Neural progenitor cell (in vitro differentiated cells): ENCODE results near the gene TXNRD1. TPM values are rescaled to one million over a fixed set of nuclear protein-coding genes. Genes with fewer than 3 reads are reported as not detected.
"Not testable (repeated sequence)": the region's sequence is repeated elsewhere in the genome, so short reads cannot be mapped to it uniquely, and the experiment has no call there.

Source experiments
- DNase-seq: peaks from one replicate; pipeline ENCODE4 v3.0.0-alpha.2; 2016; ENCODE audit warnings: low spot score
- H2AFZ ChIP-seq: fragments of 200-600 bp; sonication (generic); replicated peaks from 2 replicates; pipeline ENCODE4 v1.6.1; 2016; ENCODE audit warnings: antibody characterized with exemption
- H3F3A ChIP-seq: fragments of 200-600 bp; sonication (generic); 2 replicates; pipeline ENCODE4 v1.6.1; 2016; ENCODE audit warnings: antibody characterized with exemption, low read depth
- H3K27ac ChIP-seq: fragments of 200-600 bp; sonication (generic); 2 replicates; pipeline ENCODE4 v1.5.1; 2016; ENCODE audit warnings: mild to moderate bottlenecking
- H3K27me3 ChIP-seq: fragments of 200-600 bp; sonication (generic); 2 replicates; pipeline ENCODE4 v1.6.1; 2016; ENCODE audit warnings: mild to moderate bottlenecking, moderate library complexity
- H3K36me3 ChIP-seq: fragments of 200-600 bp; sonication (generic); 2 replicates; pipeline ENCODE4 v1.5.1; 2016
- H3K4me1 ChIP-seq: fragments of 200-600 bp; sonication (generic); 2 replicates; pipeline ENCODE4 v1.6.1; 2016; ENCODE audit warnings: mixed run types
- H3K4me2 ChIP-seq: fragments of 200-600 bp; sonication (generic); 2 replicates; pipeline ENCODE4 v1.6.1; 2016
- H3K4me3 ChIP-seq: fragments of 200-600 bp; sonication (generic); 2 replicates; pipeline ENCODE4 v1.5.1; 2016
- H3K79me2 ChIP-seq: fragments of 200-600 bp; sonication (generic); 2 replicates; pipeline ENCODE4 v1.6.1; 2016; ENCODE audit warnings: low read depth
- H3K9ac ChIP-seq: fragments of 200-600 bp; sonication (generic); 2 replicates; pipeline ENCODE4 v1.6.1; 2016
- H3K9me3 ChIP-seq: fragments of 200-600 bp; sonication (generic); 2 replicates; pipeline ENCODE4 v1.5.1; 2016; ENCODE audit warnings: low read depth
- H4K20me1 ChIP-seq: fragments of 200-600 bp; sonication (generic); 2 replicates; pipeline ENCODE4 v1.6.1; 2016; ENCODE audit warnings: low read depth
- H3K27ac Mint-ChIP-seq: 3 replicates; pipeline ENCODE4 v1.8.0; 2021; ENCODE audit warnings: mixed read lengths
- H3K27me3 Mint-ChIP-seq: 2 replicates; pipeline ENCODE4 v1.8.0; 2022; ENCODE audit warnings: low read depth, mild to moderate bottlenecking, inconsistent platforms, moderate library complexity, mixed read lengths; ENCODE audit not compliant: insufficient read depth
- H3K36me3 Mint-ChIP-seq: 3 replicates; pipeline ENCODE4 v1.8.0; 2021; ENCODE audit warnings: mixed read lengths
- H3K4me1 Mint-ChIP-seq: 3 replicates; pipeline ENCODE4 v1.8.0; 2021; ENCODE audit warnings: mixed read lengths
- H3K4me3 Mint-ChIP-seq: 3 replicates; pipeline ENCODE4 v1.8.0; 2021; ENCODE audit warnings: mild to moderate bottlenecking, moderate library complexity, mixed read lengths
- H3K9me3 Mint-ChIP-seq: 3 replicates; pipeline ENCODE4 v1.8.0; 2020; ENCODE audit warnings: mixed read lengths
- CTCF ChIP-seq: fragments of 200-600 bp; sonication (generic); IDR thresholded peaks from 2 replicates; pipeline ENCODE4 v1.5.1; 2017; ENCODE audit warnings: antibody characterized with exemption, mild to moderate bottlenecking
- EZH2 ChIP-seq: fragments of 200-600 bp; sonication (generic); IDR thresholded peaks from 2 replicates; pipeline ENCODE4 v1.6.1; 2017; ENCODE audit warnings: antibody characterized with exemption, mild to moderate bottlenecking, moderate library complexity
- EZH2phosphoT487 ChIP-seq: fragments of 200-600 bp; sonication (generic); IDR thresholded peaks from 2 replicates; pipeline ENCODE4 v1.6.1; 2017; ENCODE audit warnings: antibody characterized with exemption
- total RNA-seq: library from RNA; depleted of rRNA; stranded (reverse); fragments of >200 nt; gene quantifications from 2 replicates; pipeline ENCODE4 v1.2.3, GENCODE V29; 2015; ENCODE audit warnings: low replicate concordance

Gene TXNRD1
- total RNA-seq, 1 donor from 2014 or later, result 99.8 TPM

GRCh38 chr12:104386461-104386860, 170.9 kb downstream of the TXNRD1 start:
- no peak overlapping the region for H3K4me2 ChIP-seq
- no peak for DNase-seq
- Mint-ChIP-seq H3K9me3 (no peaks in the 10 kb centered on the region), H3K27ac (no peak overlapping the region), H3K36me3 (no peaks in the 10 kb centered on the region), H3K4me3 (no peak overlapping the region), H3K4me1 (peaks cover 7% of the 10 kb centered on the region), H3K27me3 (peaks cover 4% of the 10 kb centered on the region)
- no peaks in the 10 kb centered on the region for H3F3A ChIP-seq
- TF ChIP-seq EZH2, result no peak
- TF ChIP-seq CTCF, result no peak
- TF ChIP-seq EZH2phosphoT487, result no peak
- no peaks in the 10 kb centered on the region for H4K20me1 ChIP-seq
- H3K36me3 ChIP-seq, result no peaks in the 10 kb centered on the region
- no peaks in the 10 kb centered on the region for H3K27me3 ChIP-seq
- H3K9ac ChIP-seq, result no peak overlapping the region
- H3K4me1 ChIP-seq, result no peaks in the 10 kb centered on the region
- no peaks in the 10 kb centered on the region for H3K9me3 ChIP-seq
- H3K27ac ChIP-seq, result no peak overlapping the region
- no peak overlapping the region for H3K4me3 ChIP-seq
- no peaks in the 10 kb centered on the region for H3K79me2 ChIP-seq
- H2AFZ ChIP-seq, result no peak overlapping the region

GRCh38 chr12:104387190-104387589, 171.6 kb downstream of the TXNRD1 start:
- peaks cover 4% of the 10 kb centered on the region for H3K27me3 Mint-ChIP-seq
- Histone ChIP-seq H3K79me2 (no peaks in the 10 kb centered on the region), H3K4me1 (no peaks in the 10 kb centered on the region), H3F3A (no peaks in the 10 kb centered on the region), H2AFZ (no peak overlapping the region), H3K4me3 (no peak overlapping the region), H3K4me2 (no peak overlapping the region), H3K9me3 (no peaks in the 10 kb centered on the region), H4K20me1 (no peaks in the 10 kb centered on the region), H3K36me3 (no peaks in the 10 kb centered on the region), H3K9ac (no peak overlapping the region), H3K27ac (no peak overlapping the region), H3K27me3 (no peaks in the 10 kb centered on the region)
- TF ChIP-seq EZH2phosphoT487 (no peak), EZH2 (no peak), CTCF (no peak)
- H3K4me3 Mint-ChIP-seq, result no peak overlapping the region
- H3K4me1 Mint-ChIP-seq, result peaks cover 7% of the 10 kb centered on the region
- no peaks in the 10 kb centered on the region for H3K9me3 Mint-ChIP-seq
- DNase-seq, result no peak
- H3K36me3 Mint-ChIP-seq, result no peaks in the 10 kb centered on the region
- no peak overlapping the region for H3K27ac Mint-ChIP-seq

- not testable (repeated sequence) for H3F3A ChIP-seq, H3K27me3 Mint-ChIP-seq, H3K36me3 ChIP-seq, H3K79me2 ChIP-seq, H3K27me3 ChIP-seq, H4K20me1 ChIP-seq, H3K4me2 ChIP-seq, H3K4me1 ChIP-seq, H3K36me3 Mint-ChIP-seq, H3K9ac ChIP-seq, DNase-seq, H3K4me1 Mint-ChIP-seq, H3K27ac Mint-ChIP-seq, H3K9me3 ChIP-seq, H2AFZ ChIP-seq, H3K4me3 ChIP-seq, H3K4me3 Mint-ChIP-seq, H3K27ac ChIP-seq
- H3K9me3 Mint-ChIP-seq, result peaks cover 11% of the 10 kb centered on the region
Measured at GRCh38 chr12:104394086-104394485, 178.5 kb downstream of the TXNRD1 start.

Other genes starting within 250 kb of the TXNRD1 start
- 60.2 and 88.1 TPM in 2 replicates for gene TDG, start 249.9 kb upstream of the TXNRD1 start, total RNA-seq
- gene GLT8D2, start 165.6 kb upstream of the TXNRD1 start, total RNA-seq, result 1.9 and 3.9 TPM in 2 replicates
- gene HCFC2, start 151.2 kb upstream of the TXNRD1 start, total RNA-seq, result 4.2 and 4.6 TPM in 2 replicates
- 64.2 and 100 TPM in 2 replicates for gene NFYB, start 77.6 kb upstream of the TXNRD1 start, total RNA-seq
- gene EID3, start 88.0 kb downstream of the TXNRD1 start, total RNA-seq, result 4.3 and 8.0 TPM in 2 replicates
- 7.7 and 10.2 TPM in 2 replicates for gene CHST11, start 241.2 kb downstream of the TXNRD1 start, total RNA-seq